Endothelial cell of umbilical vein (primary cell): ENCODE results near the gene RCOR1. TPM values are rescaled to one million over a fixed set of nuclear protein-coding genes. Genes with fewer than 3 reads are reported as not detected.

Experiments
- BruUV-seq: library from RNA; stranded (reverse); fragments of 400-500 nt; replicated peaks from 2 replicates; lab custom pipeline; 2021; lab: Mats Ljungman, UMichigan
- CTCF ChIA-PET: fragments of 300-600, 350-600 bp; sonication (Branson Sonifier 250); formaldehyde crosslinking; loops from one replicate; lab custom pipeline; 2021; ENCODE audit warnings: antibody characterized with exemption, inconsistent platforms; lab: Charles Lee
- POLR2A ChIA-PET: fragments of 300-600, 350-600 bp; sonication (Branson Sonifier 250); formaldehyde crosslinking; loops from one replicate; lab custom pipeline; 2021; ENCODE audit warnings: antibody characterized with exemption, inconsistent platforms; lab: Charles Lee
- DNase-seq: peaks from one replicate; pipeline ENCODE4 v3.0.0-alpha.2; 2011; ENCODE audit warnings: low read depth, low spot score
- FAIRE-seq: peaks from 2 replicates; lab custom pipeline; 2011; peaks lifted over from hg19 to GRCh38; lab: Jason Lieb, UNC
- H2AFZ ChIP-seq: 2 replicates; pipeline ENCODE4 v1.6.0; 2012; ENCODE audit warnings: low read depth, low read length, control low read depth, inconsistent platforms
- H3K27ac ChIP-seq: 2 replicates; pipeline ENCODE4 v1.5.1; 2011; ENCODE audit warnings: low read depth, mild to moderate bottlenecking, control low read depth, low read length, moderate library complexity; ENCODE audit not compliant: insufficient read depth
- H3K27me3 ChIP-seq, 2 experiments: 2 replicates each; pipeline versions ENCODE4 v1.6.0 to v1.6.1; 2011; ENCODE audit warnings: low read length in 2 of 2, mixed read lengths in 1 of 2; ENCODE audit not compliant: control insufficient read depth in 2 of 2, insufficient read depth in 2 of 2
- H3K36me3 ChIP-seq, 2 experiments: 2 replicates in 1 of 2; 3 replicates in 1 of 2; pipeline ENCODE4 v1.5.1; 2011; ENCODE audit warnings: low read length in 2 of 2, mild to moderate bottlenecking in 1 of 2, moderate library complexity in 1 of 2; ENCODE audit not compliant: control insufficient read depth in 2 of 2, insufficient read depth in 2 of 2; ENCODE audit errors: extremely low read depth in 1 of 2
- H3K4me1 ChIP-seq: 3 replicates; pipeline ENCODE4 v1.5.1; 2011; ENCODE audit warnings: mild to moderate bottlenecking, low read length; ENCODE audit not compliant: control insufficient read depth, insufficient read depth; ENCODE audit errors: extremely low read depth
- H3K4me2 ChIP-seq: 2 replicates; pipeline ENCODE4 v1.6.1; 2011; ENCODE audit warnings: low read length, control low read depth, mixed read lengths; ENCODE audit not compliant: insufficient read depth
- H3K4me3 ChIP-seq, 3 experiments: fragments of 200-600 bp in 1 of 3; sonication (generic), shearing (Covaris generic) in 1 of 3; replicated peaks in 1 of 3; 2 replicates each; pipeline ENCODE4 v1.5.1; 2011 to 2016; ENCODE audit warnings: control low read depth in 3 of 3, low read length in 3 of 3, mild to moderate bottlenecking in 2 of 3, inconsistent platforms in 1 of 3, low read depth in 1 of 3, moderate library complexity in 1 of 3; ENCODE audit not compliant: insufficient read depth in 1 of 3
- H3K79me2 ChIP-seq: 2 replicates; pipeline ENCODE4 v1.6.0; 2012; ENCODE audit warnings: low read length, inconsistent platforms; ENCODE audit not compliant: control insufficient read depth, insufficient read depth
- H3K9ac ChIP-seq: replicated peaks from 2 replicates; pipeline ENCODE3; 2011; ENCODE audit warnings: low read length, control low read depth; ENCODE audit not compliant: insufficient read depth; ENCODE audit errors: extremely low read depth
- H3K9me1 ChIP-seq: replicated peaks from 3 replicates; pipeline ENCODE4 v1.6.0; 2011; ENCODE audit warnings: mild to moderate bottlenecking, low read length; ENCODE audit not compliant: control insufficient read depth, insufficient read depth; ENCODE audit errors: extremely low read depth
- H3K9me3 ChIP-seq: replicated peaks from 2 replicates; pipeline ENCODE4 v1.5.1; 2012; ENCODE audit warnings: low read length, inconsistent platforms; ENCODE audit not compliant: control insufficient read depth, insufficient read depth
- H4K20me1 ChIP-seq: replicated peaks from 2 replicates; pipeline ENCODE3; 2011; ENCODE audit warnings: mild to moderate bottlenecking, low read length; ENCODE audit not compliant: control insufficient read depth, insufficient read depth; ENCODE audit errors: extremely low read depth
- CTCF ChIP-seq, 2 donors: IDR thresholded peaks; 1 replicate in 1 of 2; 2 replicates in 1 of 2; pipeline ENCODE4 v1.5.1; 2011; ENCODE audit warnings: low read length in 2 of 2, mild to moderate bottlenecking in 2 of 2, moderate library complexity in 2 of 2, control low read depth in 1 of 2, inconsistent platforms in 1 of 2, low read depth in 1 of 2; ENCODE audit not compliant: insufficient read depth in 1 of 2; ENCODE audit errors: extremely low read depth in 1 of 2
- EZH2 ChIP-seq: IDR thresholded peaks from 2 replicates; pipeline ENCODE4 v1.6.1; 2012; ENCODE audit warnings: borderline replicate concordance, low read depth, mild to moderate bottlenecking, moderate library complexity, low read length, inconsistent platforms; ENCODE audit not compliant: severe bottlenecking
- FOS ChIP-seq: IDR thresholded peaks from 2 replicates; pipeline ENCODE4 v1.6.1; 2011; ENCODE audit warnings: mild to moderate bottlenecking, low read length, moderate library complexity, borderline replicate concordance; ENCODE audit not compliant: insufficient read depth
- GATA2 ChIP-seq: IDR thresholded peaks from 2 replicates; pipeline ENCODE4 v1.7.0; 2011; ENCODE audit warnings: low read depth, mild to moderate bottlenecking, moderate library complexity, mixed read lengths, low read length; ENCODE audit not compliant: insufficient read length, insufficient read depth
- JUN ChIP-seq: IDR thresholded peaks from 2 replicates; pipeline ENCODE4 v1.6.1; 2011; ENCODE audit warnings: borderline replicate concordance, low read depth; ENCODE audit not compliant: insufficient read length, insufficient read depth
- MAX ChIP-seq: IDR thresholded peaks from 2 replicates; pipeline ENCODE4 v1.6.1; 2011; ENCODE audit not compliant: insufficient read depth, insufficient read length
- MYC ChIP-seq: IDR thresholded peaks from one replicate; pipeline ENCODE4 v1.6.1; 2011; ENCODE audit warnings: mild to moderate bottlenecking, low read depth, low read length
- POLR2A ChIP-seq: IDR thresholded peaks from 2 replicates; pipeline ENCODE4 v1.6.1; 2012; ENCODE audit warnings: low read depth, mild to moderate bottlenecking, control low read depth, low read length
- POLR2AphosphoS5 ChIP-seq: IDR thresholded peaks from 2 replicates; pipeline ENCODE4 v1.6.1; 2012; ENCODE audit warnings: low read depth, mild to moderate bottlenecking, control low read depth, low read length, moderate library complexity; ENCODE audit not compliant: insufficient read depth
- dilution Hi-C: fragments of 300-500 bp; cut with MboI; formaldehyde crosslinking; loops from one replicate; pipeline ENCODE4 v1.15.0; 2019; ENCODE audit warnings: low sequenced_read_pairs; ENCODE audit not compliant: extremely low pct_ligation_motif_present
- intact Hi-C: fragments of 100-400 bp; cut with micrococcal nuclease; formaldehyde crosslinking; loops from one replicate; pipeline ENCODE4 v1.10.0; 2022
- polyA plus RNA-seq, 4 experiments: library from polyadenylated mRNA; depleted of rRNA in 3 of 4; stranded (reverse) in 3 of 4; unstranded in 1 of 4; fragments of >200 nt; gene quantifications; 2 replicates each; pipeline versions ENCODE4 v1.2.1 to v1.2.3, GENCODE V29; 2011 to 2012; ENCODE audit warnings: missing spikeins in 1 of 4
- total RNA-seq: library from RNA; stranded (reverse); gene quantifications from 2 replicates; pipeline ENCODE4 v1.2.3, GENCODE V29; 2021

RCOR1 gene
- total and polyA plus RNA-seq, 2 donors (not counting 3 experiments of a cell fraction or from before 2014, with no cell fraction given), result 15.6 to 32.2 TPM

GRCh38 chr14:102678394-102678793 is 85.9 kb downstream of the RCOR1 start:
- TF ChIP-seq CTCF (IDR thresholded peaks at IDR 0.05; ENCODE audit: extremely low read depth in 1 of 2, insufficient read depth in 1 of 2, low read depth in 1 of 2, low read length in 2 of 2) (no peak), MAX (no peak), EZH2 (no peak), POLR2AphosphoS5 (no peak), FOS (no peak), POLR2A (no peak), JUN (no peak), GATA2 (no peak), MYC (no peak)
- CTCF ChIA-PET, result no interaction called here
- H3K4me1 ChIP-seq, result no peaks in the 10 kb centered on the region
- intact Hi-C loops (no loop called here), dilution Hi-C loops (no loop called here)
- no TSS peak for BruUV-seq
- no peaks in the 10 kb centered on the region for H3K9me1 ChIP-seq
- H3K27ac ChIP-seq, result no peak overlapping the region
- H3K9me3 ChIP-seq, result no peaks in the 10 kb centered on the region
- H3K36me3 ChIP-seq, result no peaks in the 10 kb centered on the region
- no peak overlapping the region for H3K4me2 ChIP-seq
- H3K4me3 ChIP-seq, result no peak overlapping the region
- no peak for DNase-seq
- POLR2A ChIA-PET, result no interaction called here
- no peak for FAIRE-seq
- no peak overlapping the region for H3K9ac ChIP-seq
- peaks cover 8% of the 10 kb centered on the region for H3K79me2 ChIP-seq
- H3K27me3 ChIP-seq, result no peaks in the 10 kb centered on the region
- no peak overlapping the region for H2AFZ ChIP-seq
- peaks cover 3% of the 10 kb centered on the region for H4K20me1 ChIP-seq
